ENCODE results near the gene IGFBP5.

The IGFBP5 gene

DNA sequence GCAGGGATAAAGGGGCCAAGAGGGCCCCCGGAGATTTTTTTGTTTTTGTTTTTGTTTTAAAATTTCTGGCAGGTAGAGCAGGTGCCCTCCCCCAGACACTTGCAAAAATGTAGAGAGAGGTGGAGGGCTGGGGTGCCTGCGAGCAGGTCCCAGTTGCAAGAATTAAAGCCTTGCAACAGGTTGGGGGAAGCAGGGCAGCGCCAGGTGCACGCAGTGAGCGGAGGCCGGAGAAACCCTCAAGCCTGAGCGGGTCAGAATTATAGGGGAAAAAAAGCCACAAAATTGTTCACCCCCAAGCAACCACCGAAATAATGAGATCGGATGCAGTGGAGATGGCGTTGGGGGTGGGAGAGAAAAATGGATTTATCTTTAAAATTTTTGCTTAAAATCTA, 527 bp downstream of the IGFBP5 start:
- TF ChIP-seq ARNTL (CRISPR knock-in tag; IDR thresholded peaks at IDR 0.05; ENCODE audit: borderline replicate concordance, low read depth), result no peak
- TF ChIP-seq PATZ1 (CRISPR knock-in tag; IDR thresholded peaks at IDR 0.05; ENCODE audit: borderline replicate concordance), result no peak
- no peak for TF ChIP-seq ZNF70 (CRISPR knock-in tag; IDR thresholded peaks at IDR 0.05)
- no peak for TF ChIP-seq BACH2 (CRISPR knock-in tag; IDR thresholded peaks at IDR 0.05; ENCODE audit: borderline replicate concordance)
- no peak for TF ChIP-seq OSR1 (CRISPR knock-in tag; IDR thresholded peaks at IDR 0.05)
- TF ChIP-seq, protein P1, sequence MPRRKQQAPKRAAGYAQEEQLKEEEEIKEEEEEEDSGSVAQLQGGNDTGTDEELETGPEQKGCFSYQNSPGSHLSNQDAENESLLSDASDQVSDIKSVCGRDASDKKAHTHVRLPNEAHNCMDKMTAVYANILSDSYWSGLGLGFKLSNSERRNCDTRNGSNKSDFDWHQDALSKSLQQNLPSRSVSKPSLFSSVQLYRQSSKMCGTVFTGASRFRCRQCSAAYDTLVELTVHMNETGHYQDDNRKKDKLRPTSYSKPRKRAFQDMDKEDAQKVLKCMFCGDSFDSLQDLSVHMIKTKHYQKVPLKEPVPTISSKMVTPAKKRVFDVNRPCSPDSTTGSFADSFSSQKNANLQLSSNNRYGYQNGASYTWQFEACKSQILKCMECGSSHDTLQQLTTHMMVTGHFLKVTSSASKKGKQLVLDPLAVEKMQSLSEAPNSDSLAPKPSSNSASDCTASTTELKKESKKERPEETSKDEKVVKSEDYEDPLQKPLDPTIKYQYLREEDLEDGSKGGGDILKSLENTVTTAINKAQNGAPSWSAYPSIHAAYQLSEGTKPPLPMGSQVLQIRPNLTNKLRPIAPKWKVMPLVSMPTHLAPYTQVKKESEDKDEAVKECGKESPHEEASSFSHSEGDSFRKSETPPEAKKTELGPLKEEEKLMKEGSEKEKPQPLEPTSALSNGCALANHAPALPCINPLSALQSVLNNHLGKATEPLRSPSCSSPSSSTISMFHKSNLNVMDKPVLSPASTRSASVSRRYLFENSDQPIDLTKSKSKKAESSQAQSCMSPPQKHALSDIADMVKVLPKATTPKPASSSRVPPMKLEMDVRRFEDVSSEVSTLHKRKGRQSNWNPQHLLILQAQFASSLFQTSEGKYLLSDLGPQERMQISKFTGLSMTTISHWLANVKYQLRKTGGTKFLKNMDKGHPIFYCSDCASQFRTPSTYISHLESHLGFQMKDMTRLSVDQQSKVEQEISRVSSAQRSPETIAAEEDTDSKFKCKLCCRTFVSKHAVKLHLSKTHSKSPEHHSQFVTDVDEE (CRISPR knock-in tag; IDR thresholded peaks at IDR 0.05), result no peak
- no peak for TF ChIP-seq GLIS3 (CRISPR knock-in tag; IDR thresholded peaks at IDR 0.05)
- no peak for ATAC-seq

- ATAC-seq, result peak; percentile 41
- TF ChIP-seq ZNF8 (CRISPR knock-in tag; IDR thresholded peaks at IDR 0.05) (0 out of 2 replicates have a peak, but pooled peaks have one; percentile 24), GLIS3 (CRISPR knock-in tag; IDR thresholded peaks at IDR 0.05) (no peak), ARNTL (CRISPR knock-in tag; IDR thresholded peaks at IDR 0.05; ENCODE audit: borderline replicate concordance, low read depth) (no peak)
Observed at GRCh38 chr2:216694082-216694825, 1.1 kb downstream of the IGFBP5 start.

- ATAC-seq, result peak; percentile 1
- no peak for TF ChIP-seq SNAI2 (CRISPR knock-in tag; IDR thresholded peaks at IDR 0.05)
- TF ChIP-seq GLIS3 (CRISPR knock-in tag; IDR thresholded peaks at IDR 0.05), result no peak
- no peak for TF ChIP-seq PPARA (CRISPR knock-in tag; IDR thresholded peaks at IDR 0.05; ENCODE audit: borderline replicate concordance)
- TF ChIP-seq, protein P1 (CRISPR knock-in tag; IDR thresholded peaks at IDR 0.05), result no peak
- TF ChIP-seq, protein P2, sequence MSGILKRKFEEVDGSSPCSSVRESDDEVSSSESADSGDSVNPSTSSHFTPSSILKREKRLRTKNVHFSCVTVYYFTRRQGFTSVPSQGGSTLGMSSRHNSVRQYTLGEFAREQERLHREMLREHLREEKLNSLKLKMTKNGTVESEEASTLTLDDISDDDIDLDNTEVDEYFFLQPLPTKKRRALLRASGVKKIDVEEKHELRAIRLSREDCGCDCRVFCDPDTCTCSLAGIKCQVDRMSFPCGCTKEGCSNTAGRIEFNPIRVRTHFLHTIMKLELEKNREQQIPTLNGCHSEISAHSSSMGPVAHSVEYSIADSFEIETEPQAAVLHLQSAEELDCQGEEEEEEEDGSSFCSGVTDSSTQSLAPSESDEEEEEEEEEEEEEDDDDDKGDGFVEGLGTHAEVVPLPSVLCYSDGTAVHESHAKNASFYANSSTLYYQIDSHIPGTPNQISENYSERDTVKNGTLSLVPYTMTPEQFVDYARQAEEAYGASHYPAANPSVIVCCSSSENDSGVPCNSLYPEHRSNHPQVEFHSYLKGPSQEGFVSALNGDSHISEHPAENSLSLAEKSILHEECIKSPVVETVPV (CRISPR knock-in tag; IDR thresholded peaks at IDR 0.05), result no peak
- no peak for TF ChIP-seq ARNTL (CRISPR knock-in tag; IDR thresholded peaks at IDR 0.05; ENCODE audit: borderline replicate concordance, low read depth)
- TF ChIP-seq RARB (CRISPR knock-in tag; IDR thresholded peaks at IDR 0.05), result no peak
- no peak for TF ChIP-seq ZFP30 (CRISPR knock-in tag; IDR thresholded peaks at IDR 0.05)
- TF ChIP-seq TOX (CRISPR knock-in tag; IDR thresholded peaks at IDR 0.05; ENCODE audit: borderline replicate concordance), result no peak
- TF ChIP-seq ISL1 (CRISPR knock-in tag; IDR thresholded peaks at IDR 0.05), result no peak
- TF ChIP-seq ZNF70 (CRISPR knock-in tag; IDR thresholded peaks at IDR 0.05), result no peak
Observed at GRCh38 chr2:216693414-216694080, 1.8 kb downstream of the IGFBP5 start.

GRCh38 chr2:216692636-216693413, 2.5 kb downstream of the IGFBP5 start:
- ATAC-seq, result peak; percentile 70
- no peak for TF ChIP-seq ZNF8 (CRISPR knock-in tag; IDR thresholded peaks at IDR 0.05)
- no peak for TF ChIP-seq SNAI2 (CRISPR knock-in tag; IDR thresholded peaks at IDR 0.05)
- no peak for TF ChIP-seq ZC3H10 (CRISPR knock-in tag; IDR thresholded peaks at IDR 0.05)
- TF ChIP-seq ZFP3 (CRISPR knock-in tag; IDR thresholded peaks at IDR 0.05), result no peak
- TF ChIP-seq ZFP30 (CRISPR knock-in tag; IDR thresholded peaks at IDR 0.05), result no peak
- TF ChIP-seq, protein P1 (CRISPR knock-in tag; IDR thresholded peaks at IDR 0.05), result no peak
- TF ChIP-seq PATZ1 (CRISPR knock-in tag; IDR thresholded peaks at IDR 0.05; ENCODE audit: borderline replicate concordance), result no peak
- no peak for TF ChIP-seq ZNF565 (CRISPR knock-in tag; conservative IDR thresholded peaks at IDR 0.05; ENCODE audit: low read depth)
- no peak for TF ChIP-seq GLIS3 (CRISPR knock-in tag; IDR thresholded peaks at IDR 0.05)
